B cell (primary cell): ENCODE data around the gene TBX21. TPM values are rescaled to one million over a fixed set of nuclear protein-coding genes. Genes with fewer than 3 reads are reported as not detected.
A peak's percentile ranks its signal among the peaks of the same experiment; 100 is the strongest.

Source experiments
- ATAC-seq: fragments of 200-7000 bp; cut with Tn5 transposase; one replicate; pipeline ENCODE4 v1.10.0; 2021; ENCODE audit warnings: low read depth, mild to moderate bottlenecking, moderate number of reproducible peaks, moderate library complexity
- CTCF ChIA-PET: fragments of 350-600 bp; sonication (Branson Sonifier 250); formaldehyde crosslinking; loops from one replicate; lab custom pipeline; 2021; ENCODE audit warnings: antibody characterized with exemption, inconsistent platforms; lab: Charles Lee
- POLR2A ChIA-PET: fragments of 350-600 bp; sonication (Branson Sonifier 250); formaldehyde crosslinking; loops from one replicate; lab custom pipeline; 2021; ENCODE audit warnings: antibody characterized with exemption; lab: Charles Lee
- DNase-seq: peaks from one replicate; pipeline ENCODE4 v3.0.0; 2013
- H2AFZ ChIP-seq: 2 replicates; pipeline ENCODE4 v1.6.1; 2012; ENCODE audit warnings: mild to moderate bottlenecking, low read depth, low read length; ENCODE audit not compliant: insufficient read depth, poor library complexity, severe bottlenecking
- H3K27ac ChIP-seq, 2 donors: 1 replicate in 1 of 2; 2 replicates in 1 of 2; pipeline ENCODE4 v1.5.1; 2012 to 2013; ENCODE audit warnings: low read length in 2 of 2, mild to moderate bottlenecking in 2 of 2, moderate library complexity in 1 of 2
- H3K27me3 ChIP-seq, 4 experiments: fragments of 200-600 bp in 1 of 4; sonication (generic) in 1 of 4; replicated peaks in 1 of 4; 1 replicate in 2 of 4; 2 replicates in 2 of 4; pipeline versions ENCODE4 v1.6.1 to v1.7.0; 2013 to 2016; ENCODE audit warnings: low read length in 3 of 4, mild to moderate bottlenecking in 2 of 4, mixed read lengths in 1 of 4, moderate library complexity in 1 of 4; ENCODE audit not compliant: insufficient read depth in 4 of 4, control insufficient read depth in 3 of 4; ENCODE audit errors: control extremely low read depth in 1 of 4
- H3K36me3 ChIP-seq, 2 experiments: replicated peaks in 1 of 2; 1 replicate in 1 of 2; 2 replicates in 1 of 2; pipeline versions ENCODE4 v1.6.1 to v1.7.1; 2013; ENCODE audit warnings: low read length in 1 of 2; ENCODE audit not compliant: insufficient read depth in 2 of 2, control insufficient read depth in 1 of 2; ENCODE audit errors: control extremely low read depth in 1 of 2, extremely low read depth in 1 of 2
- H3K4me1 ChIP-seq, 2 donors: fragments of 200-600 bp in 1 of 2; sonication (generic) in 1 of 2; 1 replicate in 1 of 2; 2 replicates in 1 of 2; pipeline versions ENCODE4 v1.5.1 to v1.6.1; 2013 to 2017; ENCODE audit warnings: low read length in 2 of 2; ENCODE audit not compliant: control insufficient read depth in 2 of 2, insufficient read depth in 2 of 2
- H3K4me2 ChIP-seq: replicated peaks from 2 replicates; pipeline ENCODE3; 2012; ENCODE audit warnings: mild to moderate bottlenecking, low read depth, low read length; ENCODE audit not compliant: poor library complexity, severe bottlenecking
- H3K4me3 ChIP-seq, 5 experiments: fragments of 200-600 bp in 1 of 5; sonication (generic) in 1 of 5; 1 replicate in 3 of 5; 2 replicates in 2 of 5; pipeline versions ENCODE4 v1.5.1 to v1.7.0; 2011 to 2016; ENCODE audit warnings: low read length in 4 of 5, mild to moderate bottlenecking in 4 of 5, low read depth in 2 of 5, control low read depth in 1 of 5, moderate library complexity in 1 of 5; ENCODE audit not compliant: insufficient read depth in 1 of 5; ENCODE audit errors: control extremely low read depth in 1 of 5, extremely low read depth in 1 of 5
- H3K79me2 ChIP-seq: fragments of 200-600 bp; sonication (generic); one replicate; pipeline ENCODE4 v1.6.0; 2016; ENCODE audit warnings: low read length; ENCODE audit not compliant: control insufficient read depth, insufficient read depth
- H3K9ac ChIP-seq: fragments of 200-600 bp; sonication (generic); 2 replicates; pipeline ENCODE4 v1.6.1; 2017; ENCODE audit warnings: mild to moderate bottlenecking, low read length, moderate library complexity
- H3K9me3 ChIP-seq, 3 donors: one replicate each; pipeline versions ENCODE4 v1.6.1 to v1.7.1; 2013; ENCODE audit warnings: low read length in 2 of 3; ENCODE audit not compliant: control insufficient read depth in 2 of 3, insufficient read depth in 1 of 3; ENCODE audit errors: control extremely low read depth in 1 of 3
- H4K20me1 ChIP-seq: 2 replicates; pipeline ENCODE4 v1.6.0; 2012; ENCODE audit warnings: mild to moderate bottlenecking, low read length; ENCODE audit not compliant: insufficient read depth, control insufficient read depth, poor library complexity, severe bottlenecking
- H3K27ac Mint-ChIP-seq: one replicate; pipeline ENCODE4 v1.8.0; 2021; ENCODE audit warnings: mixed read lengths
- H3K27me3 Mint-ChIP-seq: one replicate; pipeline ENCODE4 v1.8.0; 2021; ENCODE audit warnings: mixed read lengths
- H3K4me1 Mint-ChIP-seq: one replicate; pipeline ENCODE4 v1.8.0; 2021; ENCODE audit warnings: mixed read lengths
- H3K4me3 Mint-ChIP-seq: one replicate; pipeline ENCODE4 v1.8.0; 2021; ENCODE audit warnings: mixed read lengths
- H3K9me3 Mint-ChIP-seq: one replicate; pipeline ENCODE4 v1.8.0; 2022; ENCODE audit warnings: mixed read lengths; ENCODE audit not compliant: insufficient read depth
- CTCF ChIP-seq: fragments of 200-600 bp; IDR thresholded peaks from one replicate; pipeline ENCODE4 v1.8.0; 2022; ENCODE audit warnings: antibody characterized with exemption, mild to moderate bottlenecking
- EZH2 ChIP-seq: IDR thresholded peaks from 2 replicates; pipeline ENCODE4 v1.6.1; 2012; ENCODE audit warnings: borderline replicate concordance, low read depth, mild to moderate bottlenecking, moderate library complexity, low read length; ENCODE audit not compliant: insufficient read depth, poor library complexity, severe bottlenecking
- WGBS: methylation state at CpG from one replicate; pipeline ENCODE4 v1.1.5; 2013; ENCODE audit warnings: missing lambda C conversion rate; ENCODE audit not compliant: insufficient coverage; 5-methylcytosine and 5-hydroxymethylcytosine counted together
- intact Hi-C: fragments of 100-400 bp; cut with micrococcal nuclease; formaldehyde crosslinking; loops from one replicate; pipeline ENCODE4 v1.10.0; 2022
- polyA plus RNA-seq: library from polyadenylated mRNA; depleted of rRNA; stranded (reverse); fragments of >200 nt; gene quantifications from 2 replicates; pipeline ENCODE4 v1.2.3, GENCODE V29; 2012
- total RNA-seq, 2 donors: library from RNA; stranded (reverse); fragments of 120-200 nt in 1 of 2; gene quantifications; 1 replicate in 1 of 2; 2 replicates in 1 of 2; pipeline versions ENCODE4 v1.2.3 to v1.2.4, GENCODE V29; 2013 to 2022

The TBX21 gene
- total and polyA plus RNA-seq, 2 donors (not counting 1 experiment from before 2014, with no cell fraction given) = 10.8 TPM

DNA sequence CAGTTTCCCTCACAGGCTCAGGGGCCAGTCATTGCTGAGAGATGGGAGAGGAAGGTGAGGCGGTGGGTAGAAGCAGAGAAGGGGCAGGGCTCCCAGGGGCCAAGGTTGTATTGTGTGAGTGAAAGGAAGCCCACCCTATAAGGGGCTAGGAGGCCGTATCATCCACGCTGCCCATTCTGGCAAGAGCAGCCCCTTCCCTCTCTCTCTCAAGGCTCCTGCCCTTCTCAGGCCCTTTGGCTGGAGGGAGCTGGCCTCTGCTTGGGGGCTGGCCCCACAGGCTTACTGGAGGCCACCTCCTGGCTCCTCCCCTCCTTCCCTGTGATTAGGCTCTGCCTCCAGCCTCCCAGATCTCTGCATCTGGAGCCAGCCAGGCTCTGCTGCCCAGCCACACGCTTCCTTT, 31.4 kb upstream of the TBX21 start:
- Histone ChIP-seq H3K4me1 (peaks cover 44 to 73% of the 10 kb centered on the region in 2 donors), H3K36me3 (no peaks in the 10 kb centered on the region), H3K9me3 (no peaks in the 10 kb centered on the region), H3K27me3 (no peaks in the 10 kb centered on the region), H4K20me1 (peaks cover 4% of the 10 kb centered on the region), H3K4me2 (peak overlapping the region; percentile 82), H3K79me2 (no peaks in the 10 kb centered on the region), H3K4me3 (no peak overlapping the region), H3K9ac (no peak overlapping the region), H2AFZ (no peak overlapping the region), H3K27ac (peak overlapping the region in 1 of 2 donors; percentile 5)
- POLR2A ChIA-PET = interaction anchor here (0.8 to 1.5 kb wide), 2 partner anchors 31 to 38 kb away, joined by 3 to 4 read pairs; partner anchors contain the start of gene TBX21
- Mint-ChIP-seq H3K27ac (peak overlapping the region; percentile 54), H3K9me3 (no peaks in the 10 kb centered on the region), H3K27me3 (no peaks in the 10 kb centered on the region), H3K4me3 (no peak overlapping the region), H3K4me1 (peaks cover 65% of the 10 kb centered on the region)
- intact Hi-C loops = loop anchor here (2.0 kb wide), 1 partner anchor 31 kb away; the partner anchor contains the start of gene TBX21
- TF ChIP-seq EZH2 (no peak), CTCF (no peak)
- CTCF ChIA-PET = interaction anchor here (1.1 to 7.0 kb wide), 7 partner anchors 13 to 101 kb away, joined by 3 to 108 read pairs (median 9); partner anchors contain the start of gene TBX21
- ATAC-seq (no peak), DNase-seq (no peak)
- 93% methylated on average over 2 of the region's 4 CpGs for WGBS

- Histone ChIP-seq H3K36me3 (no peaks in the 10 kb centered on the region), H3K27me3 (no peaks in the 10 kb centered on the region), H3K27ac (peak overlapping the region in 1 of 2 donors; percentile 24), H3K4me1 (peaks cover 51 to 82% of the 10 kb centered on the region in 2 donors), H3K9me3 (no peaks in the 10 kb centered on the region), H3K4me2 (peak overlapping the region; percentile 82), H3K4me3 (no peak overlapping the region), H2AFZ (no peak overlapping the region), H3K79me2 (no peaks in the 10 kb centered on the region), H4K20me1 (peaks cover 4% of the 10 kb centered on the region), H3K9ac (peak overlapping the region; percentile 39)
- ATAC-seq (no peak), DNase-seq (no peak)
- WGBS = 75% methylated on average over 6 of the region's 12 CpGs
- intact Hi-C loops = loop anchor here (2.0 kb wide), 1 partner anchor 30 kb away; the partner anchor contains the start of gene TBX21
- peak overlapping the region; percentile 54 for H3K4me3 Mint-ChIP-seq
- peak overlapping the region; percentile 69 for H3K27ac Mint-ChIP-seq
- H3K9me3 Mint-ChIP-seq = no peaks in the 10 kb centered on the region
- no peak for TF ChIP-seq EZH2
- no peak for TF ChIP-seq CTCF
- peaks cover 67% of the 10 kb centered on the region for H3K4me1 Mint-ChIP-seq
- CTCF ChIA-PET = interaction anchor here (0.7 to 7.0 kb wide), 4 partner anchors 16 to 107 kb away, joined by 3 to 108 read pairs (median 6); no protein-coding TSS in a partner anchor
- no peaks in the 10 kb centered on the region for H3K27me3 Mint-ChIP-seq
- POLR2A ChIA-PET = interaction anchor here (1.5 kb wide), 1 partner anchor 39 kb away, joined by 4 read pairs; no protein-coding TSS in a partner anchor
These were observed 30.5 kb upstream of the TBX21 start for GRCh38 chr17:47702391-47702995.
